ENCODE measurements around the gene CST3.
"Not testable (repeated sequence)": the region's sequence is repeated elsewhere in the genome, so short reads cannot be mapped to it uniquely, and the experiment has no call there.

The CST3 gene

GRCh38 chr20:23627501-23627900 lies 10.3 kb downstream of the CST3 start:
- DNase-seq (ENCODE audit: low read depth) = no peak

GRCh38 chr20:23626040-23626620 lies 11.6 kb downstream of the CST3 start:
- no peak for DNase-seq (ENCODE audit: low read depth)

DNA sequence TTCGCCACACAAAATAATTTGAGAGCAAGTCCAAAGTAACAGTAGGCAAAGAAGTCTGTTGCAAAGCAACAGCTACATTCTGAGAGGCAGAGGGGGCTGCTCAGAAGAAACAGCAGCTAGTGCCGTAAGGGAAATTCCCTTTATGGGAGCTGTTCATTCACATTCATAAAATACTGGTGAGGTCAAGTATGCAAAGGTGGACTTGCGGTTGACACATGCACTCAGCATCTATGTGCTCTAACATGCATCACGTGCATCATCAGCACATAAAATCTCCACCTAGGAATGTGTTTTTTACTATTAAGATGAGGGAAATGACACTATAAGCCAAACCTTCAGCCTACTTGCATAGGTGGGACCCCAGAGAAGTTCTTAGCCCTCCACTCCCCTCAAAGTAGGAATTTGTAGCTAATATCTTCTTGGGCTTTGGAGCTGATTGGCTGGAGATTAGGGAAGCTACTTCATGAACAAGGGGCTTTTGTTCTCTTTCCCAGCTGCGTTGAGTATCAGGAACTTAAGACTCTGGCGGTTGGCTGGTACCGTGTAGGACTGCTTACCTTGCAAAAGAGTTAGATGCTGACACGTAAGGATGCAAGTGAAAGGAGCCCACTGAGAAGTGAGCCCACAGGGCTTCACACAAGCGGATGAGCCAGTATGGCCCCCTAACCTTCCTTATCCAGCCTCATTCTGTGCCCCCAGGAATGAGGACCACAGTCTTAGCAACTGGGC lies 12.4 kb downstream of the CST3 start:
- no peak for DNase-seq (ENCODE audit: low read depth)

DNA sequence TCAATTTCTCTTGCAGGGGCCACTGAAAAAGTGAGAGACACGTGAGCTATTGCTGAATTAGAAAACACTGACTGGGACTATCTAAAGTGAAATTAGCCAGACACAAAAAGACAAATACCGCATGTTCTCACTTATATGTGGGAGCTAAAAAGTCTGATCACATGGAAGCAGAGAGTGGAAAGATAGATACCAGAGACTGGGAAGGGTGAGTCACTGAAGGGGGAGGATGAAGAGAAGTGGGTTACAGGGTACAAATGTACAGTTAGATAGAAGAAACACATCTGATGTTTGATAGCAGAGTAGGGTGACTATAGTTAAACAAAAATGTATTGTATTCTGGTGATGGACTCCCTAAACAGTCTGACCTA lies 13.4 kb downstream of the CST3 start:
- no peak for DNase-seq (ENCODE audit: low read depth)

- DNase-seq (ENCODE audit: low read depth) = no peak
These were observed 14.0 kb downstream of the CST3 start for GRCh38 chr20:23623666-23624323.

DNA sequence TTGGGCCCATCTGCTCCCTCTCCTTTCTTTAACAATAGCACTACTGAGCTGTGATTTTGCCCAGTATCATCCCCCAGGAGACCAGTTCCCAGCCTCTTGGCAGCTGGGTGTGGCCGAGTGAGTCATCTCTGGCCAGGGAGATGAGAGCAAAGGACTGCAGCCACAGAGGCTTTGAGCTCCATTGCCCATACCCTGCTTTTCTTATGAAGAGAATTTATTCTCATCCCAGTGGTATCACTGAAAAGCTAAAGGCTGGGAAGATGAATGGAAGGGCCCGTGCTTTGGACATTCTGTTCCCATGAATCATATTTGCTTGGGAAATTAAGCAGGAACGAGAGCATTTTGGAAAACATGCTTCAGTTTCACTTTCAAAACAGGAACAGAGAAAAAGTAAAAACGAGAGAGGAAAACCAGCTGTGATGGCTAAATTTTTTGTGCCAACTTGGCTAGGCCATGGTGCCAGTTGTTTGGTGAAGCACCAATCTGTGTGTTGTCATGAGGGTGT lies 14.9 kb downstream of the CST3 start:
- no peak for DNase-seq (ENCODE audit: low read depth)

- not testable (repeated sequence) for DNase-seq (ENCODE audit: low read depth)
These were observed 15.4 kb downstream of the CST3 start for GRCh38 chr20:23622401-23622800.

DNA sequence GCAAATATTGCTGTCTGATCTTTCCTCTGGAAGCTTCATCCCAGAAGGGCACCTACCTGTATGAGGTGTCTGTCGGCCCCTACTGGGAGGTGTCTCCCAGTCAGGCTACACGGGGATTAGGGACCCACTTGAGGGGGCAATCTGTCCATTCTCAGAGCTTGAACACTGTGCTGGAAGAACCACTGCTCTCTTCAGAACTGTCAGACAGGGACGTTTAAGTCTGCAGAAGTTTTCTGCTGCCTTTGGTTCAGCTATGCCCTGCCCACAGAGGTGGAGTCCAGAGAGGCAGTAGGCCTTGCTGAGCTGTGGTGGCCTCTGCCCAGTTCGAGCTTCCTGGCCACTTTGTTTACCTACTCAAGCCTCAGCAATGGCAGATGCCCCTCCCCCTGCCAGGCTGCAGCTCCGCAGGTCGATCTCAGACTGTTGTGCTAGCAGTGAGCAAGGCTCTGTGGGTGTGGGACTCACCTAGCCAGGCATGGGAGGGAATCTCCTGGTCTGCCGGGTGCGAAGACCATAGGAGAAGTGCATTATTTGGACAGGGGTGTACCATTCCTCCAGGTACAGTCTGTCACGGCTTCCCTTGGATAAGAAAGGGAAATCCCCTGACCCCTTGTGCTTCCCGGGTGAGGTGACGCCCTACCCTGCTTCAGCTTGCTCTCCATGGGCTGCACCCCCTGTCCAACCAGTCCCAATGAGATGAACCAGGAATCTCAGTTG lies 16.9 kb downstream of the CST3 start:
- DNase-seq (ENCODE audit: low read depth) = not testable (repeated sequence)

- DNase-seq (ENCODE audit: low read depth) = no peak
These were observed 23.6 kb downstream of the CST3 start for GRCh38 chr20:23614163-23614562.

GRCh38 chr20:23613676-23614075 lies 24.1 kb downstream of the CST3 start:
- no peak for DNase-seq (ENCODE audit: low read depth)

DNA sequence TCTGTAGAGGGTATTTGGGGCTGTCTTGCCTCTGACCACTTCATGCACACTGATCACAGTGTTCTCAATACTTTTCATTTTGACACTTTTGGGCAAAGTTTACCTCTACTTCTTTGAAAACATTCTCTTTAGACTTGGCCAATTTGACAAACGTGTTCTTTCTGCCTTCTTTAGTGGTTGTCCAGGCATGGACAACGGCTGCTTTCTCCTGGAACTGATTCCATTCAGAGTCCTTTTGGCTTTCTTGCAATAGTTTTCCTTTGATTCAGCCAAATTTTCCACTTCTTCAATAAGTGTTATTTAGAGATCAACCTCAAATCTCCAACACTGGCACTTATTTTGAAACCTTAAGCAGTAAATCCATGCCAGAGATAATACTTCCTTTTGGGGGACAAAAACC lies 25.4 kb downstream of the CST3 start:
- DNase-seq (ENCODE audit: low read depth) = no peak

- DNase-seq (ENCODE audit: low read depth) = no peak
These were observed 28.2 kb downstream of the CST3 start for GRCh38 chr20:23609486-23610109.

DNA sequence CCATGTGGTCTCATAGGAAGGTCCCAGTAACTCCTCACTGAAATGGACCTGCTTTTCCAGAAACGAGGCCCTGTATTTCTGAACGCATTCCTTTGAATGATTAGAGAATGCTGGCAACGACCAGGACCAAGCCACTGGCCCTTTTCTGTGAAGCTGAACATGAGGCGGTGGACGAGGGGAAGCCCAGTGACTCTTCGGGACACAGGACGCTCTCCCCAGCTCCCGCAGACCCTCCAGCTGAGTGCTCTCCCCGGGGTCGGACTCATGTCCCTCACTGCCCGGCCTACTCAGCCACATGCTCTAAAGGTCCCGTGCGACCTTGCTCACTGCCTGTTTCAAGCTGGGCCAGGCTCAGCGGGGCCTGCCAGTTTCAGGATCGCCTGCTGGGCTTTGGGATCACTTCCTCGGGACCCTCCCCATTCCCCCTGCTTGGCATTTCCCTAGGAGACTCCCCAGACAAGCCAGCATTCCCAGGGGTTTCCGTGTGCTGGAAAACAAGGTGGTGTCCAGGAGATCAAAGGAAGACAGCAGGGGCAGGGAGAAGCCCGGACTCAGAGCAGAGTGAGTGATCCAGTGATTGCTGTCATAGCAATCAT lies 29.4 kb downstream of the CST3 start:
- no peak for DNase-seq (ENCODE audit: low read depth)

DNA sequence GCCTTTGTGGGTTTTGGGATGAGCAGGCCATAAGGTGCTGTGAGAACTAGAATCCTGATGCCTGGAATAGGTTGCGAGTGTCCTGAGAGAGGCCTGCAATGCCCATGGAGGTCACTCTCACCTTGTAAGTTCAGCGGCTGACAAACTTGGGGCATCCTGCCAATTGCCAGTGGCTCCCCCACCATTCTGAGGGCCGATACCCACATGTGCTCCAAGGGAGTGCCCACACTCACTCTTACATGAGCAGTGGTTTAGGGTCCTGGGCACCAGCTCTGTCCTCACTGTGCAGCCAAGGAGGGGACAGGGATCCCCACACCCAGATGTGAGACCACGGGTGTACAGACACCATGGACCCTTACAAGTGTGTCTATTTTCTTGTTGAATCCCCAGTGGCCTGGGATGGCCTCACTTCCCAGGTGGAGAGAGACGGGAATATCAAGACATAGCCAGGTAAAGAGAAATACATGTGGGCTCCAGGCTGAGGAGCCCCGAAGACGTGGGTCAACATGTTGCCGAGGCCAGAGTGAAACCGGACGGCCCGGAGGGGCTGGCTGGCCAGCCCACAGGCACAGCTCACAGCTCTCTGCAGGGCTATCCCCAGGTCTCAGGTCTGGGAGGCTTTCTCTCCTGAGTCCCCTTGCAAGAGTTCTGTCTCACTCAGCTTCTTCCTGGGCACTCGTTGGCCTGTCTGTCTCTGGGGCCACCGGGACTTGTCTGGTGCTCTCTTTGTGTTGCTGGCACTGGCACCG lies 30.1 kb downstream of the CST3 start:
- DNase-seq (ENCODE audit: low read depth) = no peak

GRCh38 chr20:23606652-23607049 lies 31.1 kb downstream of the CST3 start:
- DNase-seq (ENCODE audit: low read depth) = peak; percentile 55

GRCh38 chr20:23605867-23606651 lies 31.7 kb downstream of the CST3 start, which contains the start of gene CST9:
CST9 (minus strand) TSS chr20:23605917; CDS start chr20:23605864, 53 bp downstream.
- no peak for DNase-seq (ENCODE audit: low read depth)

DNA sequence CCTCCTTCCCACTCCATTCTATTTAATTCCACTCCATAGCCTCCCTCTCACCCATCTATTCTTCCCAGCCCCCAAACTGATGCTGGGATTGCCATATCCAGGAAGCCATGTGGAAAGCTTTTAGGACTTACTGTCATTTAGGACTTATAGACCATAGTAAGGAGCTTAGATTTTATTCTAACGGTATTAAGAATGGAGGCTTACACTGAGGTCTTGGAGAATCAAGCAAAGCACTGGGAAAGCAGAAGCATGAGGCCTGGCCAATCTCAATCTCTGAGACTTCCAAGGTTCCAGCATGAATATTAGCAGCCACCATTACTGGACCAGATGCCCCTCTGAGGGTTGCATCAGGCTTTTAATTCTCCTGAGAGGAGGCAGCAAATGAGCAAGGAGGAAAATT lies 33.4 kb downstream of the CST3 start:
- no peak for DNase-seq (ENCODE audit: low read depth)

- DNase-seq (ENCODE audit: low read depth) = no peak
These were observed 34.4 kb downstream of the CST3 start for GRCh38 chr20:23603321-23603720.

- no peak for DNase-seq (ENCODE audit: low read depth)
These were observed 35.1 kb downstream of the CST3 start for GRCh38 chr20:23602699-23603098.

DNA sequence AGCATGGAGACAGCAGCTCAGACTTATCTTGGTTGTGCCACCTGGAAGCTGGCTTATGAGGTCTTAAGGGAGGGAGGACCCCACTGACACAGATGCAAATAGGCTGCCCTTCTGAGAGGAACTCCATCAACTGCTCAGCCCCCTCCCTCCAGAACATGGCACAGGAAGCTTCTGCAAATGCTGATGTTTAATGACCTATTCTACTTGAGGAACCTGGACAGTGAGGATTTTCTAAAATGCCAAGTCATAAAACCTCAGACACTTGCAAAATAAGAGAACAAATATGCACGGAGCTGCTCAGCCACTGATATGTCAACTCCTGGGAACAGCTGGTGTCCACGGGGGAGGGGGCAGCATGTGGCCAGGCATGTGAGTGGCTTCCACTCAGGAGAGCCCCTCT lies 35.5 kb downstream of the CST3 start:
- DNase-seq (ENCODE audit: low read depth) = no peak

Measured in stimulated activated CD8-positive, alpha-beta memory T cell treated with anti-CD3 and anti-CD28 coated beads, Interleukin-4, amount 100 ng/mL, for 24 hours (primary cell).